Suprapubic skin (tissue), 3 donors: Measurements from ENCODE around the gene SLC24A4.

Experiments used
- EP300 ChIP-seq: sonication (generic); formaldehyde crosslinking; IDR thresholded peaks from one replicate; pipeline ENCODE4 v1.6.1; 2017; ENCODE audit warnings: antibody characterized with exemption
- POLR2A ChIP-seq, 2 donors: fragments of 450-650 bp; IDR thresholded peaks; one replicate each; pipeline ENCODE4 v1.6.1; 2017; ENCODE audit warnings: antibody characterized with exemption in 2 of 2, mild to moderate bottlenecking in 2 of 2, moderate library complexity in 2 of 2
- TF ChIP-seq, protein P1 (sequence below), 2 donors: fragments of 200-600 bp in 1 of 2; fragments of 450-650 bp in 1 of 2; sonication (generic) in 1 of 2; IDR thresholded peaks; one replicate each; pipeline ENCODE4 v1.5.1; 2016 to 2019; ENCODE audit warnings: antibody characterized with exemption in 2 of 2, mild to moderate bottlenecking in 1 of 2, moderate library complexity in 1 of 2

DNA sequence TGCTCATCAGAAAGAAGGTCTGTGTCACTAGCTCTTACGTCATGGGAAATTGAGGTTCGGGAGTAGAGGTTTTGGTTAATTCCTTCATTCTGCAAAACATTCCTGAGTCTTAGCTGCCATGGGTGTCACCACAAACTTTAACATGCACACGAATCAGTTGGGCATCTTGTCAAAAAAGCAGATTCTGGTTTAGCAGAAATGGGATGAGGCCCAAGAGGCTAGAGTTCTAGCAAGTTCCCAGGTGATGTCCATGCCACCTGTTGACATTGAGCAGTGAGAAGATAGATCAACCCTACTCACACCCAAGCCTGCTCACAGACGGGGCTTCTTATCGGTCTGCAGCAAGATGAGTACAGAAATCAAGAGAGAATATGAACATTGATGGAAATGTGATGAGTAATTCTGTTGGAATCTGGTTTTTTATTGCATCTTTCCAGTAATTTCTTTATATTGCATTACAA is 179.0 kb downstream of the SLC24A4 start:
- TF ChIP-seq, protein P1, sequence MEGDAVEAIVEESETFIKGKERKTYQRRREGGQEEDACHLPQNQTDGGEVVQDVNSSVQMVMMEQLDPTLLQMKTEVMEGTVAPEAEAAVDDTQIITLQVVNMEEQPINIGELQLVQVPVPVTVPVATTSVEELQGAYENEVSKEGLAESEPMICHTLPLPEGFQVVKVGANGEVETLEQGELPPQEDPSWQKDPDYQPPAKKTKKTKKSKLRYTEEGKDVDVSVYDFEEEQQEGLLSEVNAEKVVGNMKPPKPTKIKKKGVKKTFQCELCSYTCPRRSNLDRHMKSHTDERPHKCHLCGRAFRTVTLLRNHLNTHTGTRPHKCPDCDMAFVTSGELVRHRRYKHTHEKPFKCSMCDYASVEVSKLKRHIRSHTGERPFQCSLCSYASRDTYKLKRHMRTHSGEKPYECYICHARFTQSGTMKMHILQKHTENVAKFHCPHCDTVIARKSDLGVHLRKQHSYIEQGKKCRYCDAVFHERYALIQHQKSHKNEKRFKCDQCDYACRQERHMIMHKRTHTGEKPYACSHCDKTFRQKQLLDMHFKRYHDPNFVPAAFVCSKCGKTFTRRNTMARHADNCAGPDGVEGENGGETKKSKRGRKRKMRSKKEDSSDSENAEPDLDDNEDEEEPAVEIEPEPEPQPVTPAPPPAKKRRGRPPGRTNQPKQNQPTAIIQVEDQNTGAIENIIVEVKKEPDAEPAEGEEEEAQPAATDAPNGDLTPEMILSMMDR (IDR thresholded peaks at IDR 0.05), result no peak
- no peak for TF ChIP-seq POLR2A (IDR thresholded peaks at IDR 0.05)
- no peak for TF ChIP-seq EP300
